ENCODE measurements around the gene MNAT1.

DNA sequence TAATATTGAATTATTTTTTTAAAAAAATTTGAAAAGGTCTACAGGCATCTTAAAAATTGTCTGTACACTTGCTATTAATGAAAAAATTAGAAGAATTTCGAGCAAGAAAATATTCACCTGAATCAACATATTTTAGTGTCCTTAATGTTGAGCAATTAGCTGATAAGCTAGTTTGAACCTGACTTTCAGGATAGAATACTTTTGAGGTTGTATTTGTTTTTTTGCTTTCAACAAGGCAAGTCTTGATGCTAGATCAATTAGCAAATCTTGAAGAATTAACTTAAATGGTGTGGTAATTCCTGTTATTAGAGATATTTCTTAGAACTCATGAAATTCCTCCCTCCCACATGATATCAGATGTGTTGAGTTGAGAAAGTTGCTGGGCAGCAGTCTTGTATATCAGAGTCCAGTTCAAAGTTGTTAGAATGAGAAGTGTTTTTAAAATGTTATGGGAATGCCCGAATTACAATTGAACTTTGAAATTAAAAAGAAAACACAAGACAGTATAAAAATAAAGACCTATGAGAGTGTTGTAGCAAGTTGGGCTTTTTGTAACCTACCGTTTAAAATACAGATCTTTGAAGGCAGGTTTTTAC, 127.1 kb downstream of the MNAT1 start:
- TF ChIP-seq POLR2AphosphoS5 (IDR thresholded peaks at IDR 0.05), result no peak
- TF ChIP-seq, protein P1, sequence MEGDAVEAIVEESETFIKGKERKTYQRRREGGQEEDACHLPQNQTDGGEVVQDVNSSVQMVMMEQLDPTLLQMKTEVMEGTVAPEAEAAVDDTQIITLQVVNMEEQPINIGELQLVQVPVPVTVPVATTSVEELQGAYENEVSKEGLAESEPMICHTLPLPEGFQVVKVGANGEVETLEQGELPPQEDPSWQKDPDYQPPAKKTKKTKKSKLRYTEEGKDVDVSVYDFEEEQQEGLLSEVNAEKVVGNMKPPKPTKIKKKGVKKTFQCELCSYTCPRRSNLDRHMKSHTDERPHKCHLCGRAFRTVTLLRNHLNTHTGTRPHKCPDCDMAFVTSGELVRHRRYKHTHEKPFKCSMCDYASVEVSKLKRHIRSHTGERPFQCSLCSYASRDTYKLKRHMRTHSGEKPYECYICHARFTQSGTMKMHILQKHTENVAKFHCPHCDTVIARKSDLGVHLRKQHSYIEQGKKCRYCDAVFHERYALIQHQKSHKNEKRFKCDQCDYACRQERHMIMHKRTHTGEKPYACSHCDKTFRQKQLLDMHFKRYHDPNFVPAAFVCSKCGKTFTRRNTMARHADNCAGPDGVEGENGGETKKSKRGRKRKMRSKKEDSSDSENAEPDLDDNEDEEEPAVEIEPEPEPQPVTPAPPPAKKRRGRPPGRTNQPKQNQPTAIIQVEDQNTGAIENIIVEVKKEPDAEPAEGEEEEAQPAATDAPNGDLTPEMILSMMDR (IDR thresholded peaks at IDR 0.05), result no peak
